ENCODE measurements around the gene LRRC37B.
"Not testable (repeated sequence)": the region's sequence is repeated elsewhere in the genome, so short reads cannot be mapped to it uniquely, and the experiment has no call there.

Gene LRRC37B

GRCh38 chr17:32041306-32041875 lies 34.2 kb downstream of the LRRC37B start:
- DNase-seq (ENCODE audit: low read depth in 2 of 2, low spot score in 1 of 2), result not testable (repeated sequence)

DNA sequence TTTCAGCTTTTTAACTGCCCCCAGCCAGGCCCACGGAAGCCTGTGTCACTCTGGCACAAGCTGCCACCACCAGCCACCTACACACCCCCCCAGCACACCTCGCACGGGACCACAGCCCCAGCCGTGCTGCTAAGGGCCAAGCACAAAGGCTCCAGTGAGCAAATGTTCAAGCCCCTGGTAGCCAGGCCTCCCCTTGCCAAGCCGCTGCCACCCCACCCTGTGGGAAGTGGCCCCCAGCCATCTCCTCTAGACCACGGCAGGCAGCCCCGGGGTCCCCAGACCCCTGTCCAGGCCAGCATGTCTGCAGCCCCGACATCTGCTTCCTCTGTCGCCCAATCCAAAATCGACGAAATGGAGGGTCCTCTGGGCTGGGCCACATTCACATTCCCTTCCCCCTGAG lies 35.1 kb downstream of the LRRC37B start:
- DNase-seq (ENCODE audit: low read depth in 2 of 2, low spot score in 1 of 2), result not testable (repeated sequence)

DNA sequence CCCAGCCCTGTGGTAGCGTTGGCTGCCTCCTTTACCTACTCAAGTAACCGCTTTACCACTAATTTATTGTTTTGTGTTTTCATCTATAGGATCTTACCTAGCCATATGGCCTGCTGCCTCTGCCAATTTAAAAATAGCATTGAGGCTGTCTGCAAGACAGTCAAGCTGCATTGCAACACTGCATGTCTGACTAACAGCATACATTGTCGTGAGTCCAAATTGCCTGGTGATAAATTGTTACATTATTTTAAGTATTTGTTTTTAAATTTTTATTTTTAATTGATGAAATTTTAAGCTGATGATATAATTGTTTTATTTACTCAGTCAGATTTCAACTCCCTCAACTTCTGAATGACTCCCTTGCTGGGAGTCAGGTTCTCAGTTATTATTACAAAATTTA lies 38.4 kb downstream of the LRRC37B start:
- not testable (repeated sequence) for DNase-seq (ENCODE audit: low read depth in 2 of 2, low spot score in 1 of 2)

DNA sequence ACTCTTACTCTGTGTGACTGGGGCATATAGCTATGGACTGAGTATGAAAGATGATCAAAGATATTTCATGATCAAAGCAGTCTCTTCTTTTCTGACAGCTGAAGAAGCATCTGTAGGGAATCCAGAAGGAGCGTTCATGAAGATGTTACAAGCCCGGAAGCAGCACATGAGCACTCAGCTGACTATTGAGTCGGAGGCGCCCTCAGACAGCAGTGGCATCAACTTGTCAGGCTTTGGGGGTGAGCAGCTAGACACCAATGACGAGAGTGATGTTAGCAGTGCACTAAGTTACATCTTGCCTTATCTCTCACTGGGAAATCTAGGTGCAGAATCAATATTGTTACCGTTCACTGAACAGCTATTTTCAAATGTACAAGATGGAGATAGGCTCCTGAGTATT lies 40.5 kb downstream of the LRRC37B start:
- not testable (repeated sequence) for DNase-seq (ENCODE audit: low read depth in 2 of 2, low spot score in 1 of 2)

DNA sequence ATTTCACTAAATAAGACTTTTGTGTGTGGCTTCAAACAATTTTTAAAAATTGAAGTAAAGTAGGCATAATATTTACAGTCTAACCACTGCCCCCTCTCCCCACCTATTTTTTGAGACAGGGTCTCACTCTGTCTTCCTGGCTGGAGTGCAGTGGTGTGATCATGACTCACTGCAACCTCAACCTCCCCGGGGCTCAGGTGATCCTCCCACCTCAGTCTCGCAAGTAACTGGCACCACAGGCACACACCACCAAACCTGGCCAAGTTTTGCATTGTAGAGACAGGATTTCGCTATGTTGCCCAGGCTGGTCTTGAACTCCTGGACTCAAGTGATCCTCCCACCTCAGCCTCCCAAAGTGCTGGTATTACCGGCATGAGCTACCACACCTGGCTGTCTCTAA lies 47.8 kb downstream of the LRRC37B start:
- DNase-seq (ENCODE audit: low read depth in 2 of 2, low spot score in 1 of 2), result not testable (repeated sequence)

DNA sequence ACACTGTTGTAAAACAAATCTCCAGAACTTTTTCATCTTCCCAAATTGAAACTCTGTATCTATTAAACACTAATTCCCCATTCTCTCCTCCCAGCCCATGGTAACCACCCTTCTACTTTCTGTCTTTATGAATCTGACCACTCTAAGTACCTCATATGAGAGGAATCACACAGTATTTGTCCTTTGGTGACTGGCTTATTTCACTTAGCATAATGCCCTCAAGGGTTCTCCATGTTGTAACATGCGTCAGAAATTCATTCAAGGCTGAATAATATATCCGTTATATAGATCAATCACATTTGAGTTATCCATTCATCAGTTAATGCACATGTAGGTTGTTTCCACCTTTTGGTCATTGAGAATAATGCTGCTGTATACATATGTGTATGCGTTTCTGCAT lies 48.2 kb downstream of the LRRC37B start:
- not testable (repeated sequence) for DNase-seq (ENCODE audit: low read depth in 2 of 2, low spot score in 1 of 2)

GRCh38 chr17:32056500-32056899 lies 49.3 kb downstream of the LRRC37B start:
- DNase-seq (ENCODE audit: low read depth in 2 of 2, low spot score in 1 of 2), result not testable (repeated sequence)

- DNase-seq (ENCODE audit: low read depth in 2 of 2, low spot score in 1 of 2), result not testable (repeated sequence)
These were observed 50.4 kb downstream of the LRRC37B start for GRCh38 chr17:32057460-32058105.

DNA sequence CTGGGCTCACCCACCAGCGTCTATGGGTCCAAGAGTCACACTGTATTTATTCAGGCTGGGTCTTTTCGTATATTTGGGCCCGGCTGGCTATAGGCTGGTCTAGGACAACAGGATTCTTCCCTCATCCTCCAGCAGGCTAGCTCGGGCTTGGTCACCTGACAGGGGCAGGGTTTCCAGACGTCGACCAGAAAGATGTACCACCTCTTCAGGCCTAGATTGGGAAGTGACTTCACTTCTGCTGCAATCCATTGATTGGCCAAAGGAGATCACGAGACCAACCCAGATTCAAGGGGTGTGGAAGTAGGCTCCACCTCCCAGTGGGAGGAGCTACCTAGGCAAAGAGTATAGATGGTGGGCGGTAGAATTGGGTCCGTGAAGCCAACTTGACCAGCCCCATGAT lies 53.5 kb downstream of the LRRC37B start:
- DNase-seq (ENCODE audit: low read depth in 2 of 2, low spot score in 1 of 2), result not testable (repeated sequence)

DNA sequence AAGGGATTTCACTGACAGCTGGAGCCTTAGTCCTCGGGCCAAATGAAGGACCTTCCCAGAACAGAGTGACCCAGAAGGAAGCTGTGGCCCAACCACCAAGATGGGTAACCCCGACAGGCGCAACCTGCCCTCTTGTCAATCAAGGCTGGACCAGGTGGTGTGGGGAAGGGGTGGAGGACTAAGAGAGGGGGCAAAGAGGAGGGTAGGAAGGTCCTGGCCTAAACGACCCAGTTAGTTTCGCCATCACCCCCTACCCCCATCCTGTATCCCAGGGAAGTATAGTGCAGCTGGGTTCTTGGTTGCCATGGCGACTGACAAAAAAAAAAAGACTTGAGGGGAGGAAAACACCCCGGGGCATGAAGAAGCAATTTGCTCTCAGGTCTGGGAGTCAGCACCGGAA lies 54.7 kb downstream of the LRRC37B start:
- not testable (repeated sequence) for DNase-seq (ENCODE audit: low read depth in 2 of 2, low spot score in 1 of 2)

- DNase-seq (ENCODE audit: low read depth in 2 of 2, low spot score in 1 of 2), result not testable (repeated sequence)
These were observed 56.9 kb downstream of the LRRC37B start for GRCh38 chr17:32064091-32064490.

GRCh38 chr17:32066123-32066680 lies 59.0 kb downstream of the LRRC37B start:
- DNase-seq (ENCODE audit: low read depth in 2 of 2, low spot score in 1 of 2), result not testable (repeated sequence)

DNA sequence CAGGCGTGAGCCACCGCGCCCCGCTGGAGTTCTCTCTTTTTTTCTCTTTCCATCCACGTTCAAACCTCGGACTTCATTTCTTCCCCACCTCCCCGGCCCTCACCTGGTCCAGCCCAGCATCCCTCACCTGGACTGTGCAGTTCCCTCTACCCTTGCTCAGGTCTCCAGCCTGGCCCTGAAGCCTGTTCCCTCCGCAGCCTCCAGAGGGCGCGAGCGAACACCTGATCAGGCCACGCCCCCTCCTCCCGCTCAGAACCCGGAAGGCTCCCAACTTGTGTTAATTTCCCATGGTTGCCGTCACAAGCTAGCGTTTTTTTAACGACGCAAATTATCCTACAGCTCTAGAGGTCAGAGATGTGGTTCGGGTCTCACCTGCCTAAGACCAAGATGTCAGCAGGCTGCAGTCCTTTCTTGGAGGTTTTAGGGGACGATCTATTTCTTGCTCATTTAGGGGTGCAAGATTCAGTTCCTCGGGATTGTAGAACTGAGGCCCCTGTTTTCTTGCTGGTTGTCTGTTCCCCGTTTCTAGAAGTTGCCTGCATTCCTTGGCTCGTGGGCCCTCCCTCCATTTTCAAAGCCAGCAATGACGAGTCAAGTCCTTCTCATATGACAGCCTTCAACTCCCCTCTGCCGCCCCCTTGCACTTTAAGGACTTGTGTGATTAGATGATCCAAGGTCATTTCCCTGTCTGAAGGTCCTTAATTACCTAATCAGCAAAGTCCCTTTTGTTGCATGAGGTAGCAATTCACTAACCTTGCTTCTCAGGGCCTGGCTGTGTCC lies 59.9 kb downstream of the LRRC37B start:
- DNase-seq (ENCODE audit: low read depth in 2 of 2, low spot score in 1 of 2), result peak in 1 of 2 donors; percentile 29

DNA sequence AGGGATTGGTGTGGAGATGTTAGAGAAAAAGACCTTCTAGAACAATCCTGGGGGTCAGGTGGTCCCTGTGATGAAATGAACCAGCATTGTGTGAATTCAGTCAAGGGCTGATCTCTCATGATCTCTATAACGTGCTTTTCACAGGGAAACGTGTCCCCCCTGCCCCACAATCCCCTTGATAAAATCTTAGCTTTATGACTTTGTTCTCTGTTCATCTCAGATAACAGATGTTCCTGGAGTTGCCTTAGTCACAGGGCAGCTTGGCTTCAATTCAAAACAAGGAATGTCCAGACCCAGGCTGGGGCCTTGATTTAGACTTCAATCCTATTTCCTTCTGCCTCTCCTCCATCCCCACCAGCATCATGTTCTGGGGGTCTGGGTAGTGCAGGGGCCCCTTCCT lies 61.9 kb downstream of the LRRC37B start:
- DNase-seq (ENCODE audit: low read depth in 2 of 2, low spot score in 1 of 2), result not testable (repeated sequence)

GRCh38 chr17:32071961-32072360 lies 64.8 kb downstream of the LRRC37B start:
- DNase-seq (ENCODE audit: low read depth in 2 of 2, low spot score in 1 of 2), result not testable (repeated sequence)

- not testable (repeated sequence) for DNase-seq (ENCODE audit: low read depth in 2 of 2, low spot score in 1 of 2)
These were observed 65.9 kb downstream of the LRRC37B start for GRCh38 chr17:32073131-32073530.

- peak; percentile 19 to 44 for DNase-seq (ENCODE audit: low read depth in 2 of 2, low spot score in 1 of 2)
These were observed 72.6 kb downstream of the LRRC37B start for GRCh38 chr17:32079753-32080152.

- DNase-seq (ENCODE audit: low read depth in 2 of 2, low spot score in 1 of 2), result not testable (repeated sequence)
These were observed 76.4 kb downstream of the LRRC37B start for GRCh38 chr17:32083550-32083979.

DNA sequence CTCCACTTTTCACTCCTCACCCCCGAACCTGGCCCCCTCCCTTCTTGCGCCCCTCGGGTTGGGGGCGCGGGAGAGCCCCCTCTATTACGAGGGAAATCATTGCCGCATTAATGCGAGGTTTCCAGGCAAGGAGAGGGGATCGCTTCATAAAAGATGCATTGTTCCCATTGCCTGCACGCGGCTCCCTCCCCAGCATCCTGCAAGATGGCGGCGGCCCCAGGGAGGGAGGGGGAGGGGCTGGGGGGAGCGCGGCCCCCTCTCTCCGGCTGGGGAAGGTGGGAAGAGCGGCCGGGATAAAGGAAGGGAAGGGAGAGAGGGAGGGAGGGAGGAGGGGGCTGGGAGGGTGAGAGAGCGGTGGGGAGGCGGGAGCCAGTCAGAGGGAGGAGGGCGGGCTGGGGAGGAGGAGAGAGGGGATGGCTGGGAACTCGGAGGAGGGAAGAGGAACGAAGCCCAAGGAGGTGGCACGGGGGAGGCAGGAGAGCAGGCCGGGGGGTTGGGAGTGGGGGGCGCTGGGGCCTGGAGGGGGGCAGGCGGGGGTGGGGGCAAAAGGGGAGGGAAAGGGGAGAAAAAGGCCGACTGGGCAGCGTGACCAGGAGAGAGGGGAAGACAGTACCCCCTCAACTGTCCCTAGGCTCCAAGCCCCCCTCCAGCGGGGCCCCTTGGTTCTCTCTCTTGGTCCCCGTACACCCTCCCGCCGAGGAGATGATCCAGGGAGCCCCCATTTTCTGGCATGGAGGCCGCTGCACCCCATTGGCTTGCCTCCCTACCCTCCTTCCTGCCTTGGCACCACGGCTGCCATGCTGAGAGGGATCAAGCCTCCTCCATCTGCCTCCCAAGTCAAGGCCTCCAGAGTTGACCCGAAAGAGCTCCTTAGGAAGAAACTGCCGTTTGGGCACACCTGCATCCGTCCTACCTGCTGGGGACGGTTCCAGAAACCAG lies 77.1 kb downstream of the LRRC37B start:
- not testable (repeated sequence) for DNase-seq (ENCODE audit: low read depth in 2 of 2, low spot score in 1 of 2)

Data from stimulated activated CD8-positive, alpha-beta memory T cell treated with anti-CD3 and anti-CD28 coated beads, Interleukin-4, amount 100 ng/mL, for 1 hour (primary cell).